HG02970 (cell line): ENCODE measurements around the gene HTRA3.

Experiments
- ATAC-seq: cut with Tn5 transposase; IDR thresholded peaks from one replicate; pipeline ENCODE4 v1.9.1; 2021; ENCODE audit warnings: mild to moderate bottlenecking, moderate library complexity, moderate number of reproducible peaks; ENCODE audit not compliant: unreplicated experiment, low FRiP score

HTRA3 gene

DNA sequence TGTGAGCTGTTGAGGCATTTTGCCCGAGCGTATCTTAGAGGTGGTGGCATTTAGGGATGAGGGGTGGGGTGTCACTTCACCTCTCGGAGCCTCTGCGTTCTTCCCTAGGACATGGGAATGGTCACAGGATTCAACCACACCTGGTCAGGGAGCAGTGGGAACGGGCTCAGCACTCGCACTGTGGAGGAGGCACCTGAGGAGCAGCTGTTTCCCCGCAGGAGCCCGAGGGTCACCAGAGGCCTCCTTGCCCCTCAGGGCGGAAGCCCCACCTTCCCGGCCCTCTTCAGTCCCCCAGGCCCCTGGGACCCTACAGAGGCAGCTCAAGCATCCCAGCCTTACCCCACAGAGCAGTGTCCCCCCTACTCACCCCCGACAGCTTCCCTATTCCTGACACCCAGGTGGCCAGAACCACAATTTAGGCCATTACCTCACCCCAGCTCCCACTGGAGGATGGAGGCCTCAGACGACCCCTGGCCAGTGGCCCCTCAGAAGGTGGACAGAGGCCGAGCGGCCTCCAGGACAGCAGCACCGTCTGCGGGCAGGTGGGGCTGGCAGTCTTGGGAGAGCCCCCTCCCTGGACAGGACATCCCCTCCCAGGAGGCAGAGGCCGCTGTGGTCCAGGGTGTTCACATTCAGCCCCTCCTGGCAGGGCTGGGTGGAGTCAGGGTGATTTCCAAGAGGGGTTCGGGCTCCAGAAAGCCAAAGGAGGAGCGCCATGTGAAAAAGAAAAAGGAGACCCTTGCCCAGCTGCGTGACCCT, 4.2 kb upstream of the HTRA3 start:
- no peak for ATAC-seq

DNA sequence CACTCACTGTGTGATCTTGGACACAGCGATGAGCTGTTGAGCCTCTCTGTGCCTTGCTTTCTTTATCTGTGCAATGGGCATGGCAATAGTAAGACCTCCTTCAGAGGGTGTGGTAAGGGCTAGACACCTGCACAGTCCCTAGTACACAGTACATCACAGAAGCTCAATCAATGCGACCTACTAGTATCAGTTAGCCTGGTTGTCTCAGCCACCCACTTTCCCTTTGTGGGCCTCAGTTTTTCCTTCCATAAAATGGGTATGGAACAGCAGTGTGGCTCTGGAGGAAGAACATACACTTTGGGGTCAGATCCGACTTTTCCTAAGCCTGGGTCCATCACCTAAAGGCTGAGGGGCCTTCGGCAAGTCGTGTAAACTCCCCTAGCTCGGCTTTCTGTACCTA, 3.5 kb upstream of the HTRA3 start:
- ATAC-seq = no peak

DNA sequence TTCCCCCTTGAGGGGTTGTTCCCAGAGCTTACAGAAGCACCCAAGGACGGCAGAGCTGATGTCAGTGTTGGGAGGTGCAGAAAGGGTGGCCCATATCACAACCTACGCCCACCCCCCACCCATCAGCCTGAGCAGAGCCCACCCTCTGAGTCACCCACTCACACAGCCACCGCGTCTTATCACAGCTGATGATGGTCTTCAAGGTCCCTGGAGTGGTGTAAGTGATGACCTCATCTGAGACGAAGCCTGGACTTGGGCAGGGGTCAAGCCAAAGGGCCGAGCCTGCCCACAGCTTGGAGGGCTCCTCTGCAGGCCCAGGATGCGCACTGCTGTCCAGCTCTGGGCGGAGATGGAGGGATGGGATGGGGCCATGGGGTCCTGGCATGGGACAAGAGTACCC, 3.0 kb upstream of the HTRA3 start:
- no peak for ATAC-seq

DNA sequence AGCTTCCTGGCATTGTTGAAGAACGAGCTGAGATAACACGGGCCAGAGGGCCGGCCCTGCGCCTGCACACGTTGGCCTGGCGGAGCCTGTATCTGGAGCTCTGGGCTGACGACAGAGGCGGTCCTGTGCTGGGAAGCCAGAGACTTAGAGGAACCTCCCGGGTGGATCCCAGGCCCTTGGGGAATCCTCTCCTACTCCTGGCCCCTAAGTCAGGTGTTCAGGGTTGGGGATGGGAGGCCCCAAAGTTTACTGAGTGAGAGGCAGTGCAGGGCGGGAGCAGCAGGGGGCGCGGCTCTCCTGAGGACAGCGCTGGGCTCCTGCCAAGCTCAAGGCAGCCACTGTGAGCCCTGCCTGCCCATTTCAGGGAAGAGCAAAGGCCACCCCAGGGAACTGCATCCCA, 2.5 kb upstream of the HTRA3 start:
- no peak for ATAC-seq

DNA sequence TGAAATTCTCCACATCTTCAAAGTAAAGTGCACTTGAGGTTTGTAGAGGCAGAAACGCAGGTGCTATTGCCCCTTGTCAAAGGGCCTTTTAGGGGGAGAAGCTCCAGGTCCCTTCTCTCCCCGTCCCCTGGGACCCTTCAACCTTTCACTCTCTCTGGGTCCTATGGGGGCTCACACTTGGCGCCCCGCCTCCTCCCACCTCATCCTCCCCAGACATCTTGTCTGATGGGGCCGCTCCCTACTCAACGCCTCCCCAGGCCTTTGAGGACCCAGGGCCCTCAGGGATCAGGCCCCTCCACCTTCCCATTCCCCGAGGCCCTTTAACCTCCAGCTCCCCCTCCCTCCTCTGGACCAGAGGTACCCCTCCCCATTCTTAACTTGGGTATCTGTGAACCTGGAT, 1.3 kb upstream of the HTRA3 start:
- ATAC-seq = no peak

DNA sequence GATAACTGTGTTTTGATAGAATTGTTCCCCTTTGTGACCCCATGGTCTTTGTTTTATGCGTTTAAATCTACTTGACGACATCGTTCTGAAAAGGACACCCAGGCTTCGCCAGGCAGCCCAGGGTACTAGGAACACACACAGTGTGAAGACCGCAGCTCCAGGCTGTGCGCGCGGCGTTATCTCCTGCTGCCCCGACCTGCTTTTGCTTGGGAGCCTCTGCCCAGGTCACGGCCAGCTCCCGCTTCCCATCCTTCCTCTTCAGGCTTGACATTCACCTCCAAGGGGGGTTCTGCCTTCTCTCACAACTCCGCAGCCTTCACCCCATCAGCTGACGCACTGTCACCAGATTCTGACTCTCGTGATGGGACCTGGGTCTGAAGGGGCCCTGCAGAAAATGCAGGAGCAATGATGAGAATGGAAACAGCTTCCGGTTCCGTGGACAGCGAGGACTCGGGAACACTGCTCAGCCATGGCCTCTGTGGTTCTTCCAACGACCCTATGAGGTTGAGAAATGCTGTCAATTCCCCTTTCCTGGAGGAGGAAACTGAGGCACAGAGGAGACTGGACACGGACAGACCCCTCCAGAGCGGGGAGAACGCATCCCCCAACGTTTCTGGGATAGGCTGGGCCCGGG, 536 bp upstream of the HTRA3 start:
- ATAC-seq = no peak

DNA sequence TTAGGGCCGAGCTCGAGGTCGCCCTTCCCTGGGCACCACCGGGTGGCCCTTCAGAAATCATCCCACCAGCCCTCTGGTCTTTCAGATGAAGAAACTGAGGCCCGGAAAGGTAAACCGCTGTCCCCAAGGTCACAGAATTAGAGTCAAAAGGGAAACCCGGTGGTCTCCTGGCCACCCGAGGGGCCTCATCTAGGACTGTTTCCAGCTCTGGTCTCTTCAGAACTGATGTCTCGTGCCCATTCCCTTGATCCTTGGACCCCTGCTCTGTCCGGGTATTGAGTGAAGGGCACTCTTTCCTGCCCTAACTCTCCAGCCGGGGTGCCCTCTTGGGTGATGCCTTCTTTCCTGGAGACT, 841 bp downstream of the HTRA3 start:
- ATAC-seq = no peak

DNA sequence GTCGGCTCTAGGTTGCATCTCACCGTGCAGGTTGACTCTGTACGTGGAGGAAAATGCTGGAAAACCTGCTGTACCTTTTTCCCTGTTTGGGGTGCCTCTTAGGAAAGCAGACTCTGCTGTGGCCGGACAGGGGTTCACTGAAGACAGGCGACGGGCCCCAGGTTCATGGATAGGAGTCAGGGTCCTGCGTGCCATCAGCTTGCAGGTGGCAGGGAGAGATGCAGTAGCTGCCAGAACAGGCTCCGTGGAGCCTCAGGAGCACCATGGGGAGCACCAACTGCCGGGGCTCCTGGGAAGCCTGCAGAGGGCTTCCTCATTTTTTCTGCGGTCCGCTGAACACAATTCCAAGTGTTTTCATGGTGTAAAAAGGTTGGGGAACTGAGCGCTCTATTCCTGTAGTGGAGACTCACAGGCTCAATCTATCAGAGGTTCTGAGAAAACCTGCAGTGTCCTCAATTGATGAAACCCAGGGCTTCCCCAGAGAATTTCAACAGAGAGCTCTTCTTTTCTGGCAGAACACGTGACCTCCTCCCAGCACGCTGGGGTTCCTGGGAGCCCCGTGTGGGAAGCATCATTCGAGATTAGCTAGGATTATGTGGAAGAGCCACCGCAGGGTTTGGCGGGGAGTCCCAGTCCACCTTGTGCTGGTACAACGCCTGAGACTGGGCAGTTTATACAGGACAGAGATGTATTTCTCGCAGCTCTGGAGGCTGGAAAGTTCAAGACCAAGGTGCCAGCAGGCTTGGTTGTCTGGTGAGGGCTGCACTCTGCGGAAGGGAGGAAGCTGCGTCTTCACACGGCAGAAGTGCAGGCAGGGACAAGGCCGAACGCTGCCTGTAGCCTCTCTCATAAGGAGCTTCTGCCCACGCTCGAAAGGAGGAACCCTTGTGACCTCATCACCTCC, 1.6 kb downstream of the HTRA3 start:
- ATAC-seq = no peak

DNA sequence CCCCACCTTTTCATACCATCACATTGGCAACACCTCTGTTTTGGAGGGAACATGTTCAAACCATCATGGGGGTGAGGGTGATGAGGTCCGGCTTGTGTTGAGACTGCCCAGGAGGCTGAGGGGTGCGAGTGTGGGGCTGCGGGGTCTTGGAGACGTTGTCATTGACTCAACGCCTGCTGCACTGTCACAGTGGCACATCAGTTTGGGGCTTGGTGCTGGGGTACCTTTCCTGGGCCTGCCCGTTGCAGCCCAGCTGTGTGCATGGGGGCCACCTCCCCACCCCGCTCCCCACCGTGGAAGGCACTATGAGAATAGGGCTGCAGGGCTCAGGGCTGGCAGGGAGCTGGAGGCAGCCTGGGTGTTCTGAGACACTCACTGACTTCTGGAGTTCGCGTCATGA, 2.3 kb downstream of the HTRA3 start:
- ATAC-seq = no peak

DNA sequence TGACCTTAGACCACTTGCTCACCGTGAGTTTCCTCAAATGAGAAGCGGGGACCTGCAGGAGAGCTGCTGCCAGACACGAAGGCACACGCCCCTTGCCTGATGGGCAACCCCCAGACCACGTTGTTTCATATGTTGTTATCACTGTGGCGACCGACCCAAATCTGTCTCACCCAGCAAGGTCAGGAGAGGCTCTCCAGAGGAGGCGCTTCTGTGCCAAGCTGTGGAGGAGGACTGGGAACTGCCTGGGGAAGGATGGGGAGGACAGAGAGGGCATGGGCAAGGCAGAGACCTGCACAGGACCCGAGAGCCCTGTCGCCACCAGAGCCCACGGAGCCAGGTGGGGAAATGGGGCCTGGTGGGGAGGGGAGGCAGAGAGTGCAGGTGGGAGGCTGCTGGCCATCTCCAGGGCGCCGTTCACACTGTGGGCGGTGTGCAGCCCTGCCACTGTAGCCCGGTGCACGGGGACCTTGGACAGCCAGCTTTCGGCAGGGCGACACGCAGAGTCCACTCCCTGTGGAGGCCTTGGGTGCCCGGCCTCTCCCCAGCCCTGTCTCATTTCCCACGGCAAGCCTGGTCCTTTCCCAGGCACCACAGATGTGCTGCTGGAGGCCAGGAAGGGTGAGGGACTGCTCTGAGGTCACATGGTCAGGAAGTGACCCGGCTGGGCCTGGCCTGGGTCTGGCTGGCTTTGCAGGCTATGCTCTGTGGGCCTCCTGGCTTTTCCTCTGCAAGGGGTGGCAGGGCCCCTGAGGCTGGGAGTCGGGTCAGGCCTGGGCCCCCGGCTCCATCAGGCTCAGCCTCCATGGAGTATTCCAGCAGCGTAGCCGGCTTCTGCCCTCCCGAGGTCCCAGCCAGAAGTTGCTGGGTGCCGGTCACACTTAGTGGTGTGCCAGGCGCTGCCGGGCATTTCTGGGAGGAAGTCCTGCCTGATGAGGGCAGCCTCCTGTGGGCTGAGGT, 3.2 kb downstream of the HTRA3 start:
- ATAC-seq = no peak

DNA sequence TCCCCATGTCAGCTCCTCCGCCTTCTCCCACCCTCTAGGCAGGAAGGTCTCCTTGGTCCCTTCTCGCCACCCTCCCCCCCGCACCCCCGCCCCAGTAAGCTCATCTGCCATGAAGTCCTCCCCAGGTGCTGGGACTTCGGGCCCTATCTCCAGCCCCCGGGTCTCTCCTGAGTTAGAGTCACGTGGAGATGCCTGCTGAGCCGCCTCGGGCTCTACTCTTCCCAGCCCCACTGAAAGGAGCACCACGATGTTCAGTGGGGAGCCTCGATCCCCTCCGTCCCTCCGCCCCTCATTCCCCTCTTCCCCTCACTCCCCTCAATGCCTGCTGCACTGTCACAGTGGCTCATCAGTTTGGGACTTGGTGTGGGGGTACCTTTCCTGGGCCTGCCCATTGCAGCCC, 3.9 kb downstream of the HTRA3 start:
- ATAC-seq = no peak

DNA sequence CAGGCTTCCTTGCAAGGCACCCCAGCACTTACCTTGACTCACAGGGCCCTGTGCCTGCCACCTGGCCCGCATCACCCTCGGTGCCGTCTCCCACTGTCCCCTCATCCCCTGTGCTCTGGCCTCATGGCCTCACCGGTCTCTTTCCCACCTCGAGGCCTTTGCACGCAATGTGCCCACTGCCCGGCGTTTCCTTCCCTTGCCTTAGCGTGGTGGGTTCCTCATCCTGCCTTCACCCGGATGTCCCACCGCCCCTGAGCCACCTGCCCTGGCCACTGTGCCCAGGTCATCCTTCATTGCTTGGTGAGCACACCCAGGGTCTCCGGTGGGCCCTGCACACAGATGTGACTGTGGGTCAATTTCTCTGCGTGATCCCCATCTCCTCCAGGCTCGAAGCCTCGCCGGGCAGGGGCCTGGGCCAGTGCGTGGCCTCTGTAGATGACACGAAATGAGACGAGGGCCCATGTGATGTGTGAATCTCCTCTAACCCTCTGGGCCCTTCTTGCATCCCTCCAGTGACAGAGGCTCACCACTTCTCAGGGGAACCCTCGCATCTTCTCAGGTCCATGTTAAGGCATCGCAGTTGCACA, 4.6 kb downstream of the HTRA3 start:
- ATAC-seq = no peak

DNA sequence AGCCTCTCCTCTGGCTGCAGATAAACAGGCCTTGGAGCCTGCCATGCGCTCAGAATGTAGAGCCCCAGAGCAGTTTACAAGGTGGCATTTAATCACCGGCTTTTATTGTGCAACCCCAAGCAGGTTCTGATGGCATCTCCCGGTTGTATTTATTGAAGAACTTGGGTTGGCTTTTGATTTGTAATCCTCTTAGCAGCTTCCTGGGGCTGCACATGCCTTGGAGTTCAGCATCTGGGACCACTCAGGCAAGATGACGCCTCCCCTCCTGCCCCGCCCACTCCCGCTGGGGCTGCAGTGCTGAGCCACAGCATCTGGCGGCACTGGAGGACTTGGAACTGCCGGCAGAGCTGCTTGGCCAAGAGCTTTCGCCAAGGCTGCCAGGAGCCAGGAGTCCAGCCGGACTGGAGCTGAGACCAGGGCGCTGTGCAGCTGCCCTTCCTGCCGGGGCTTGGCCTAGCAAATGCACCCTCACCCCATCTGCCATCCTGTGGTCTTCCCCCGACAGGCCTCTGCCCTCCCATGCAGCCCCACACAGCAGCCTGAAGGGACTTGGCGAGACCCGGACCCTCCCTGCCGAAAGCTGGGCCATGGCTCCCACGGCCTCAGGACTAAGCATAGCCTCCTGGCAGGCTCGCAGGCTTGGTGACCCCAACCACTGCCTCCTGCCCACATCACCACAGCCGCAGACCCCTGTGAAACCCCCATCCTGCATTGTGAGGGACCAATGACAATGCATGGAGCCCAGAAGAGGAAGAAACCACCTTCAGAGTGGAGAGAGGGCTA, 5.4 kb downstream of the HTRA3 start:
- no peak for ATAC-seq

DNA sequence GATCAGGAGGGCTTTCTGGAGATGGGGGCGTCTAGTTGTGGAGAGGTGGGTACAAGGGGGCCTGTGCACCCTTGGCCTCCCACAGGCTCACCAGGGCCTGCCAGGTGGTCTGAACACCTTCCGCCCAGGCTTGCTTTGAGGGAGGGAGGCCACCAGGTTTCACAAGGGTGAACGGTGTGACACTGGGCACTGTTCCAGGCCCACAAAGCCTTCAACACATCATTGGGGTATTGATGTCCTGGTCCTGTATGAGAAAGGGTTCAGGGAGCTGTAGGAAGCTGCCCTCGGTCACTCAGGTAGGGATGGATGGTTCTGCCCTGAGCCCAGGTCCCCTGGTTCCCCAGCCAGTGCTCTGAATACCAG, 6.0 kb downstream of the HTRA3 start:
- no peak for ATAC-seq

DNA sequence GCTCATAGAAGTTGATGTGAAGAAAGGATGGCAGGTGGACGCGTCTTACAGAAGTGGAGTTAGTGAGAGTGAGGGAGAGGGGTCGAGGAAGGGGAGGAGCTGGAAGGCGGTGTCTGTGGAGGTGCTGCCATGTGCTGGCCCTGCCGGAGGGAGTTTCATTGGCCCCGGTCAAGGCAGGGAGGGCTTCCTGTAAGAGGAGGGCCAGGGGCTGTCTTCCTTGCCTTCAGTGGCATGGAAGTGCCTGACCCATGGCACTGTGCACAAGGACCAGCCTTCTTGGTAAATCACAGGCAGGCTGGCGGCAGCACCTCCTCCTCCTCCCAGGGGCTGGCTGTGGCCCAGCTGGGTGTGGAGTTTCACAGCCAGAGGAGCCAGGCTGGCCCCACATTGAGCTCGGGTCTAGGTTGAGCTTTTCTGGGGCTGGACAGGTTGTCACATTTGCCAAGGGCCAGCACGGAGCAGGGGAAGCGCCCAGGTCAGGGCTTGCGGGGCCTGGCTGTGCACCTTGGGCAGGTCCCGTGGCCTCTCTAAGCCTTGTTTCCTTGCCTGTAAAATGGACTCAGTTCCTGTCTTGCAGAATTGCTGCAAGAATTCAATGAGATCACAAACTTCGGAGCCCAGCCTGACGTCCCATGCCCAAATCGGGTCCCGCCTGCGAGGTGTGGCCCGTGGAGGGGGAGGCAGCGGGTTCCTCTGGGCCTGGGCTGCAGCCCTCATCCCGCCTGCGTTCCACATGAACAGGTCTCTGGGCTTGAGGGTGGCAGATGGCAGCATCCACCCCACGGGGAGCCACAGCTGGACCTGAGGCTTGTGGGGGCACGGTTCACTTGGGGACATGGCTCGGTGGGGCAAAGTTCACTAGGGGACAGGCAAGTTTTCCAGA, 7.0 kb downstream of the HTRA3 start:
- no peak for ATAC-seq

DNA sequence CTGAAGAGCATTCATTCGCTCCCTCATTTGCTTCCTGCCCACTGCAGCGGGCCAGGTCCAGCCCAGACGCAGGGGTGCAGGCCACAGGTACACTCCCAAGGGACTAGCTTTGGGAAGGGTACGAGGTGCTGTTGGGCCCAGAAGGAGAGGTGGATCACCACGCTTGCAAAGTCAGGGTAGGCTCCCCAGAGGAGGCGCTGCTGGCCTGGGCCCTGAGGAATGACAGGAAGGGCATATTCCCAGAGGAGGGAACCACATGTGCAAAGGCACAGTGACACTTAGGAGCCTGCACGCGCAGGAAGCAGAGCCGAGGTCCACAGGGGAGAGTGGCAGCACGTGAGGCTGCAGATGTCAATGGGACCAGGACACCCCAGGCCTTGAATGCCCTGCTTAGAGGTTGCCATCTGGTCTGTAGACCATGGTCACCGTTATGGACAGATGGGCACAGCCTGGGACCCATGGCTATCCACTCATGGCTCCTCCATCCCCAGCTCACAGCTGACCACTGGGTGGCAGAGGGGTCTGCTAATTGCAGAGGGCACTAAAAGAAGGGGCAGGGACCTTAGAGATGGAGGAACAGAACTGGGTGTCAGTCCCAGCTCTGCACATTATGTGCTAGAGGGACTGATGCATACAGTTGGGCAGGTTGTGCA, 7.9 kb downstream of the HTRA3 start:
- ATAC-seq = no peak

DNA sequence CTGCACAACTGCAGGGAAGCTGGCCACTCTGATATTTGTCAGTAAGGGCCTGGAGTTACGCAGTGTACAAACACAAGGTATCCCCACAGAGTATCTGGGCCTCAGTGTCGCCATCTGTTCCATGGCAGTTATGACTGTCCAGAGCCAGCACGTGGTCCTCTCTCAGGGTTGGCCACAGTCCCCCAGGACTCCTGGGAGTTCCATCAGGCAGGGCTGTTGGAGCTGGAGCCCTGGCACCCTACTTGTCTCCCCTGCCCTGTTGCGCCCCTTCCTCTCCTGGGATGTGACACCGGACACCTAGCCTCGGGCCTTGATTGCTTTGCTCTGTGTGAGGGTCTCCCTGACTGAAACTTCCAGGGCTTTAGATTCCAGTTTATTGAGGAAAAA, 8.4 kb downstream of the HTRA3 start:
- no peak for ATAC-seq
